CD4-positive, alpha-beta T cell treated with Interleukin-1 beta for 1 hour (primary cell): ENCODE results near the gene IL6.
"Not testable (repeated sequence)": the region's sequence is repeated elsewhere in the genome, so short reads cannot be mapped to it uniquely, and the experiment has no call there.

ENCODE experiments used
- DNase-seq, 2 donors: peaks; one replicate each; pipeline ENCODE4 v3.0.0-alpha.2; 2020 to 2022

Gene IL6

GRCh38 chr7:22726907-22727713 lies at the start of gene IL6:
Gene IL6, plus strand, starts transcription at chr7:22727200. Its CDS starts 63 bp downstream, at chr7:22727263.
- DNase-seq: peak in 1 of 2 donors; percentile 55

- not testable (repeated sequence) for DNase-seq
Observed at GRCh38 chr7:22677263-22677662, 49.7 kb upstream of the IL6 start.

GRCh38 chr7:22677680-22678079 lies 49.3 kb upstream of the IL6 start:
- no peak for DNase-seq

GRCh38 chr7:22680482-22680911 lies 46.5 kb upstream of the IL6 start:
- DNase-seq: no peak

GRCh38 chr7:22681312-22681711 lies 45.7 kb upstream of the IL6 start:
- no peak for DNase-seq

GRCh38 chr7:22681852-22682657 lies 44.9 kb upstream of the IL6 start:
- no peak for DNase-seq

- DNase-seq: no peak
Observed at GRCh38 chr7:22683379-22683778, 43.6 kb upstream of the IL6 start.

GRCh38 chr7:22686620-22687019 lies 40.4 kb upstream of the IL6 start:
- DNase-seq: no peak

GRCh38 chr7:22688084-22688483 lies 38.9 kb upstream of the IL6 start:
- no peak for DNase-seq

GRCh38 chr7:22688934-22689333 lies 38.1 kb upstream of the IL6 start:
- not testable (repeated sequence) for DNase-seq

- no peak for DNase-seq
Observed at GRCh38 chr7:22694597-22695207, 32.3 kb upstream of the IL6 start.

GRCh38 chr7:22695476-22696132 lies 31.4 kb upstream of the IL6 start:
- no peak for DNase-seq

GRCh38 chr7:22696541-22697228 lies 30.3 kb upstream of the IL6 start:
- no peak for DNase-seq

- no peak for DNase-seq
Observed at GRCh38 chr7:22697322-22697859, 29.6 kb upstream of the IL6 start.

GRCh38 chr7:22697876-22698606 lies 29.0 kb upstream of the IL6 start:
- peak; percentile 16 to 39 for DNase-seq

- no peak for DNase-seq
Observed at GRCh38 chr7:22698767-22699166, 28.2 kb upstream of the IL6 start.

GRCh38 chr7:22700559-22701002 lies 26.4 kb upstream of the IL6 start:
- no peak for DNase-seq

GRCh38 chr7:22702516-22702915 lies 24.5 kb upstream of the IL6 start:
- DNase-seq: no peak

- not testable (repeated sequence) for DNase-seq
Observed at GRCh38 chr7:22703107-22703855, 23.7 kb upstream of the IL6 start.

GRCh38 chr7:22703978-22704610 lies 22.9 kb upstream of the IL6 start:
- not testable (repeated sequence) for DNase-seq
